ENCODE results near the gene NFYA.

GRCh38 chr6:41047306-41047705 is 25.5 kb upstream of the NFYA start:
- TF ChIP-seq CTCF (IDR thresholded peaks at IDR 0.05; ENCODE audit: low read depth, low read length, poor library complexity, severe bottlenecking), result no peak
- TF ChIP-seq EZH2phosphoT487 (IDR thresholded peaks at IDR 0.05; ENCODE audit: borderline replicate concordance, low read length), result no peak
